Stomach (tissue), 4 donors: ENCODE measurements around the gene YJU2.

Experiments
- EP300 ChIP-seq: sonication (generic); formaldehyde crosslinking; IDR thresholded peaks from one replicate; pipeline ENCODE4 v1.6.1; 2017; ENCODE audit warnings: antibody characterized with exemption
- POLR2A ChIP-seq, 4 donors: fragments of 450-650 bp; IDR thresholded peaks; one replicate each; pipeline ENCODE4 v1.6.1; 2016; ENCODE audit warnings: antibody characterized with exemption in 4 of 4, control low read depth in 2 of 4, mild to moderate bottlenecking in 1 of 4, moderate library complexity in 1 of 4
- POLR2AphosphoS5 ChIP-seq, 3 donors: sonication (generic); formaldehyde crosslinking; IDR thresholded peaks; one replicate each; pipeline ENCODE4 v1.6.1; 2016; ENCODE audit warnings: antibody characterized with exemption in 3 of 3
- TF ChIP-seq, protein P1 (sequence below), 7 experiments: fragments of 450-650 bp in 4 of 7; fragments of 200-600 bp in 3 of 7; sonication (generic) in 3 of 7; IDR thresholded peaks; one replicate each; pipeline ENCODE4 v1.5.1; 2016 to 2019; ENCODE audit warnings: antibody characterized with exemption in 7 of 7, control low read depth in 2 of 7, mild to moderate bottlenecking in 1 of 7

DNA sequence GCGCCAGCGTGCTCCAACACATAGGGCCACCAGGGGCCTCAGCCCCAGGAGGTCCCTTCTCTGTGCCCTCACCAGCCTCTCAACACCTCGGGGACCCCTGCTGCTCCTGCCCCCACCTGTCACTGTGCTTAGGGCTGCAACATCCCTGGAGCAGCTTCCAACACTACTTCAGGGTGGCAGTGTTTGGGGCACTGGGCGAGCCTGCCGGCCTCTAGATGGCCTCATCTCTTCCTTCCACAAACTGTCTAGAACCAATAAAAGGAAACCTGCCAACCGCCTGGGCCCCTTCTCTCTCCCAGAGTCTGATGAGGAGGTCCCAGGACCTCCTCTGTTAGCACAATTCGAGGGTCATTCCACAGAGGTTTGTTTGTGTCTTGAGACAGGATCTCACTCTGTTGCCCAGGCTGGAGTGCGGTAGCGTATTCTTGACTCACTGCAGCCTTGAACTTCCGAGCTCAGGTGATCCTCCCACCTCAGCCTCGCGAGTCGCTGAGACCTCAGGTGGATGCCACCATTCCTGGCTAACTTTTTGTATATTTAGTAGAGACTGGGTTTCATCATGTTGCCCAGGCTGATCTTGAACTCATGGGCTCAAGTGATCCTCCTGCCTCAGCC, 22.0 kb downstream of the YJU2 start:
- TF ChIP-seq, protein P1, sequence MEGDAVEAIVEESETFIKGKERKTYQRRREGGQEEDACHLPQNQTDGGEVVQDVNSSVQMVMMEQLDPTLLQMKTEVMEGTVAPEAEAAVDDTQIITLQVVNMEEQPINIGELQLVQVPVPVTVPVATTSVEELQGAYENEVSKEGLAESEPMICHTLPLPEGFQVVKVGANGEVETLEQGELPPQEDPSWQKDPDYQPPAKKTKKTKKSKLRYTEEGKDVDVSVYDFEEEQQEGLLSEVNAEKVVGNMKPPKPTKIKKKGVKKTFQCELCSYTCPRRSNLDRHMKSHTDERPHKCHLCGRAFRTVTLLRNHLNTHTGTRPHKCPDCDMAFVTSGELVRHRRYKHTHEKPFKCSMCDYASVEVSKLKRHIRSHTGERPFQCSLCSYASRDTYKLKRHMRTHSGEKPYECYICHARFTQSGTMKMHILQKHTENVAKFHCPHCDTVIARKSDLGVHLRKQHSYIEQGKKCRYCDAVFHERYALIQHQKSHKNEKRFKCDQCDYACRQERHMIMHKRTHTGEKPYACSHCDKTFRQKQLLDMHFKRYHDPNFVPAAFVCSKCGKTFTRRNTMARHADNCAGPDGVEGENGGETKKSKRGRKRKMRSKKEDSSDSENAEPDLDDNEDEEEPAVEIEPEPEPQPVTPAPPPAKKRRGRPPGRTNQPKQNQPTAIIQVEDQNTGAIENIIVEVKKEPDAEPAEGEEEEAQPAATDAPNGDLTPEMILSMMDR (IDR thresholded peaks at IDR 0.05): no peak
- TF ChIP-seq EP300 (no peak), POLR2A (IDR thresholded peaks at IDR 0.05) (no peak), POLR2AphosphoS5 (IDR thresholded peaks at IDR 0.05) (no peak)
